OCI-LY3 (cell line): Measurements from ENCODE around the gene ANKZF1.

Experiments
- EZH2phosphoT487 ChIP-seq: fragments of 200-600 bp; shearing (Covaris generic); IDR thresholded peaks from 2 replicates; pipeline ENCODE4 v1.6.1; 2018; ENCODE audit warnings: antibody characterized with exemption, mixed run types, low read depth
- TF ChIP-seq, protein P1 (sequence below): fragments of 200-600, 300-600 bp; sonication (generic); IDR thresholded peaks from 2 replicates; pipeline ENCODE4 v1.5.1; 2014; ENCODE audit warnings: antibody characterized with exemption, low read length, low read depth

DNA sequence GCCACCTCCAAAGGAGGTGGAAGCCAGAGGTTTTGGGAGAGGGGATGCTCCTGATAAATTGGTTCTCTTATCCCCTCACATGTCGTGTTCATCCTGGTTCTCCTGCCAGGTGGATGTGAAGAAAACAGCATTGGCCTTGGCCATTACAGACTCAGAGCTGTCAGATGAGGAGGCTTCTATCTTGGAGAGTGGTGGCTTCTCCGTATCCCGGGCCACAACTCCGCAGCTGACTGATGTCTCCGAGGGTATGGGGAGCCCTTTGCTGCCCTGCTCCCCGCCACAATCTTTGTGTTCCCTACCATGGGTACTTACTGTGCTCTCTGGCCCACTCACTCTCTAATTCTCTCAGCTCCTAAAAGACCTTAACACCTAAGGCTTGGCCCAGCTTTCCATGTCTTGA is 48.1 kb upstream of the ANKZF1 start:
- TF ChIP-seq, protein P1, sequence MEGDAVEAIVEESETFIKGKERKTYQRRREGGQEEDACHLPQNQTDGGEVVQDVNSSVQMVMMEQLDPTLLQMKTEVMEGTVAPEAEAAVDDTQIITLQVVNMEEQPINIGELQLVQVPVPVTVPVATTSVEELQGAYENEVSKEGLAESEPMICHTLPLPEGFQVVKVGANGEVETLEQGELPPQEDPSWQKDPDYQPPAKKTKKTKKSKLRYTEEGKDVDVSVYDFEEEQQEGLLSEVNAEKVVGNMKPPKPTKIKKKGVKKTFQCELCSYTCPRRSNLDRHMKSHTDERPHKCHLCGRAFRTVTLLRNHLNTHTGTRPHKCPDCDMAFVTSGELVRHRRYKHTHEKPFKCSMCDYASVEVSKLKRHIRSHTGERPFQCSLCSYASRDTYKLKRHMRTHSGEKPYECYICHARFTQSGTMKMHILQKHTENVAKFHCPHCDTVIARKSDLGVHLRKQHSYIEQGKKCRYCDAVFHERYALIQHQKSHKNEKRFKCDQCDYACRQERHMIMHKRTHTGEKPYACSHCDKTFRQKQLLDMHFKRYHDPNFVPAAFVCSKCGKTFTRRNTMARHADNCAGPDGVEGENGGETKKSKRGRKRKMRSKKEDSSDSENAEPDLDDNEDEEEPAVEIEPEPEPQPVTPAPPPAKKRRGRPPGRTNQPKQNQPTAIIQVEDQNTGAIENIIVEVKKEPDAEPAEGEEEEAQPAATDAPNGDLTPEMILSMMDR = no peak
- no peak for TF ChIP-seq EZH2phosphoT487
